ENCODE data around the gene CARS1.

- no peak for TF ChIP-seq POLR2A (IDR thresholded peaks at IDR 0.05)
- TF ChIP-seq CTCF (IDR thresholded peaks at IDR 0.05) = no peak
Observed at GRCh38 chr11:3022300-3022967, 34.8 kb downstream of the CARS1 start.

Measured in body of pancreas (tissue), 4 donors.